NCI-H82 treated with DMSO at 0.1 percent for 48 hours (cell line): Measurements from ENCODE around the gene SMIM5.
A peak's percentile ranks its signal among the peaks of the same experiment; 100 is the strongest.
"Not testable (repeated sequence)": the region's sequence is repeated elsewhere in the genome, so short reads cannot be mapped to it uniquely, and the experiment has no call there.

Experiments
- DNase-seq: peaks from one replicate; lab custom pipeline; 2025; ENCODE audit not compliant: unreplicated experiment; lab: John Stamatoyannopoulos, UW

Gene SMIM5

GRCh38 chr17:75624021-75624420 is 9.2 kb upstream of the SMIM5 start:
- DNase-seq, result no peak

- DNase-seq, result no peak
These were observed 8.4 kb upstream of the SMIM5 start for GRCh38 chr17:75624714-75625345.

- peak; percentile 31 for DNase-seq
These were observed 7.3 kb upstream of the SMIM5 start for GRCh38 chr17:75625813-75626486.

- no peak for DNase-seq
These were observed 6.7 kb upstream of the SMIM5 start for GRCh38 chr17:75626496-75627038.

GRCh38 chr17:75627094-75627493 is 6.1 kb upstream of the SMIM5 start:
- DNase-seq, result no peak

GRCh38 chr17:75628425-75628824 is 4.8 kb upstream of the SMIM5 start:
- no peak for DNase-seq

GRCh38 chr17:75629157-75629556 is 4.1 kb upstream of the SMIM5 start:
- DNase-seq, result no peak

- DNase-seq, result no peak
These were observed 2.9 kb upstream of the SMIM5 start for GRCh38 chr17:75630071-75630917.

- no peak for DNase-seq
These were observed 1.9 kb upstream of the SMIM5 start for GRCh38 chr17:75631353-75631752.

- no peak for DNase-seq
These were observed 806 bp upstream of the SMIM5 start for GRCh38 chr17:75632428-75632827.

- DNase-seq, result peak; percentile 55
These were observed 497 bp downstream of the SMIM5 start for GRCh38 chr17:75633486-75634375.

GRCh38 chr17:75634376-75634740 is 1.1 kb downstream of the SMIM5 start:
- no peak for DNase-seq

- no peak for DNase-seq
These were observed 1.7 kb downstream of the SMIM5 start for GRCh38 chr17:75634754-75635609.

- DNase-seq, result no peak
These were observed 2.5 kb downstream of the SMIM5 start for GRCh38 chr17:75635610-75636202.

GRCh38 chr17:75636381-75637142 is 3.3 kb downstream of the SMIM5 start:
- DNase-seq, result no peak

- DNase-seq, result no peak
These were observed 3.9 kb downstream of the SMIM5 start for GRCh38 chr17:75637143-75637538.

GRCh38 chr17:75637551-75637950 is 4.3 kb downstream of the SMIM5 start:
- no peak for DNase-seq

- not testable (repeated sequence) for DNase-seq
These were observed 4.8 kb downstream of the SMIM5 start for GRCh38 chr17:75638039-75638438.

GRCh38 chr17:75638893-75639292 is 5.7 kb downstream of the SMIM5 start:
- no peak for DNase-seq
